Uterus (tissue), 2 donors: ENCODE data around the gene DCHS2.

Experiments
- CTCF ChIP-seq, 4 experiments: fragments of 200-600 bp in 2 of 4; fragments of 450-650 bp in 2 of 4; sonication (generic) in 2 of 4; IDR thresholded peaks; one replicate each; pipeline ENCODE4 v1.5.1; 2016 to 2019; ENCODE audit warnings: antibody characterized with exemption in 4 of 4, mild to moderate bottlenecking in 2 of 4, moderate library complexity in 1 of 4
- POLR2A ChIP-seq, 2 donors: fragments of 450-650 bp; IDR thresholded peaks; one replicate each; pipeline ENCODE4 v1.6.1; 2016; ENCODE audit warnings: antibody characterized with exemption in 2 of 2, mild to moderate bottlenecking in 1 of 2, moderate library complexity in 1 of 2

DNA sequence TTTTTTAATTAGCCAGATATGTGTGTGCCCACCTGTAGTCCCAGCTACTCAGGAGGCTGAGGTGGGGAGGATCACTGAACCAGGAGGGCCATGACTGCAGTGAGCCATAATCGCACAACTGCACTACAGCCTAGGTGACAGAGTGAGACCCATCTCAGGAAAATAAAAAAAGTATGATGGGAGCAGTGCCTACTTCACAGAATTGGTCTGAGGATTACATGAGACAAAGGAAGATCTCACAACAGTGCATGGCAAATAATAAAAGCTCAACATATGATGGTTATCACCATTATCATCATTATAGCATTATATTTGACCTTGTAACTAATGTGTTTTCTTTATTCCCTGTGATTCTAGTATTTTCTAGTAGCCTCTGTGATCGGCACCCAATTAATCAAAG is 19.9 kb upstream of the DCHS2 start:
- TF ChIP-seq CTCF (IDR thresholded peaks at IDR 0.05) (no peak), POLR2A (IDR thresholded peaks at IDR 0.05) (no peak)
